Neuronal stem cell (in vitro differentiated cells): Measurements from ENCODE around the gene SLC5A8.

Experiments
- DNase-seq: peaks from one replicate; pipeline ENCODE4 v3.0.0-alpha.2; 2013; ENCODE audit warnings: low spot score
- H2AFZ ChIP-seq: one replicate; pipeline ENCODE4 v1.6.1; 2013; ENCODE audit warnings: mild to moderate bottlenecking, low read length, inconsistent platforms
- H2AK5ac ChIP-seq: 2 replicates; pipeline ENCODE4 v1.6.1; 2013; ENCODE audit warnings: low read depth, mild to moderate bottlenecking, inconsistent platforms, low read length, moderate library complexity, mixed read lengths
- H2BK120ac ChIP-seq: 2 replicates; pipeline ENCODE4 v1.6.1; 2013; ENCODE audit warnings: low read depth, mild to moderate bottlenecking, inconsistent platforms, low read length, moderate library complexity, mixed read lengths
- H2BK12ac ChIP-seq: one replicate; pipeline ENCODE4 v1.6.1; 2013; ENCODE audit warnings: low read length, inconsistent platforms
- H2BK15ac ChIP-seq: 2 replicates; pipeline ENCODE4 v1.6.1; 2013; ENCODE audit warnings: mild to moderate bottlenecking, low read length, inconsistent platforms, mixed read lengths
- H2BK5ac ChIP-seq: one replicate; pipeline ENCODE4 v1.6.1; 2013; ENCODE audit warnings: inconsistent platforms, mild to moderate bottlenecking, low read length, moderate library complexity
- H3K14ac ChIP-seq: one replicate; pipeline ENCODE4 v1.6.1; 2013; ENCODE audit warnings: low read length, inconsistent platforms
- H3K18ac ChIP-seq: 2 replicates; pipeline ENCODE4 v1.6.1; 2013; ENCODE audit warnings: low read length, inconsistent platforms
- H3K23ac ChIP-seq: 2 replicates; pipeline ENCODE4 v1.6.1; 2013; ENCODE audit warnings: low read depth, mild to moderate bottlenecking, mixed read lengths, low read length, inconsistent platforms; ENCODE audit not compliant: poor library complexity
- H3K27ac ChIP-seq: replicated peaks from 3 replicates; pipeline ENCODE4 v1.5.1; 2013; ENCODE audit warnings: low read length, inconsistent platforms
- H3K27me3 ChIP-seq, 3 experiments: 2 replicates each; pipeline ENCODE4 v1.6.1; 2013; ENCODE audit warnings: low read length in 3 of 3, mild to moderate bottlenecking in 2 of 3, inconsistent platforms in 1 of 3, low read depth in 1 of 3, mixed read lengths in 1 of 3, moderate library complexity in 1 of 3; ENCODE audit not compliant: control insufficient read depth in 3 of 3, insufficient read depth in 3 of 3
- H3K36me3 ChIP-seq, 2 donors: replicated peaks in 1 of 2; 2 replicates each; pipeline ENCODE4 v1.6.1; 2013; ENCODE audit warnings: low read length in 2 of 2; ENCODE audit not compliant: control insufficient read depth in 2 of 2, insufficient read depth in 2 of 2
- H3K4ac ChIP-seq: 2 replicates; pipeline ENCODE4 v1.6.1; 2013; ENCODE audit warnings: inconsistent platforms, mild to moderate bottlenecking, low read length, moderate library complexity
- H3K4me1 ChIP-seq, 2 donors: 1 replicate in 1 of 2; 2 replicates in 1 of 2; pipeline ENCODE4 v1.6.1; 2013; ENCODE audit warnings: low read length in 2 of 2, low read depth in 1 of 2; ENCODE audit not compliant: control insufficient read depth in 2 of 2, insufficient read depth in 1 of 2
- H3K4me2 ChIP-seq: one replicate; pipeline ENCODE4 v1.6.1; 2013; ENCODE audit warnings: mild to moderate bottlenecking, low read length, inconsistent platforms; ENCODE audit not compliant: insufficient read depth, poor library complexity, severe bottlenecking
- H3K4me3 ChIP-seq, 2 donors: 2 replicates each; pipeline ENCODE4 v1.5.1; 2013; ENCODE audit warnings: low read length in 2 of 2, mild to moderate bottlenecking in 2 of 2, inconsistent platforms in 1 of 2, moderate library complexity in 1 of 2
- H3K79me1 ChIP-seq: one replicate; pipeline ENCODE4 v1.6.1; 2013; ENCODE audit warnings: low read depth, mild to moderate bottlenecking, inconsistent platforms, low read length, moderate library complexity
- H3K9ac ChIP-seq: one replicate; pipeline ENCODE4 v1.6.1; 2013; ENCODE audit warnings: mild to moderate bottlenecking, low read depth, low read length, inconsistent platforms; ENCODE audit not compliant: poor library complexity
- H3K9me3 ChIP-seq, 2 donors: replicated peaks in 1 of 2; 2 replicates each; pipeline versions ENCODE3 to v1.6.1; 2013; ENCODE audit warnings: low read length in 2 of 2, mild to moderate bottlenecking in 2 of 2, inconsistent platforms in 1 of 2, low read depth in 1 of 2, mixed read lengths in 1 of 2, moderate library complexity in 1 of 2; ENCODE audit not compliant: control insufficient read depth in 2 of 2, insufficient read depth in 1 of 2
- H4K8ac ChIP-seq: one replicate; pipeline ENCODE4 v1.6.1; 2013; ENCODE audit warnings: low read depth, mild to moderate bottlenecking, inconsistent platforms, low read length, moderate library complexity
- H4K91ac ChIP-seq: one replicate; pipeline ENCODE4 v1.6.1; 2013; ENCODE audit warnings: low read length, low read depth, mild to moderate bottlenecking, inconsistent platforms; ENCODE audit not compliant: poor library complexity
- WGBS, 2 donors: extraction: QIAGEN DNeasy Blood & Tissue Kit; methylation state at CpG; one replicate each; pipeline ENCODE4 v1.1.7; 2013; ENCODE audit warnings: missing lambda C conversion rate in 2 of 2, mixed read lengths in 1 of 2; ENCODE audit not compliant: insufficient read length in 2 of 2, insufficient replicate concordance in 1 of 2; ENCODE audit errors: extremely low coverage in 2 of 2; 5-methylcytosine and 5-hydroxymethylcytosine counted together

SLC5A8 gene

DNA sequence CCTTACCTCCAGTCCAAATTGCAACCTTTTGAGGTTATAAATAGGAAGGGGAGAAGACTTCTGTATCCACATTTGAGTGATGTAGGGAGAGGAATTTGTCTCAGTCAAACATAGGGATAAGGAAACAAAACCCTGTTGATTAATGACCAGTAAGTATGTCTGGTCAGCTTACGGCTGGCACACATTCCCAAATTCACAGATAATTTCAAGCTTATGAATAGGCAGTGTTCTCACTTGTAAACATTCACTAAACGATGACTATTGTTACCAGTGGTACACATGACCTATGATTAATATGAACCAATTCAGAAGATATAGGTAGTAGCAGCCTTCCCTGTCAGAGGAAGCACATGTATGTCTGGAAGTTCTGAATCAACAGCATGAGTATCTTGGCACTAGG lies 33.0 kb upstream of the SLC5A8 start:
- Histone ChIP-seq H3K18ac (no peak overlapping the region), H2AFZ (no peak overlapping the region), H3K9me3 (no peaks in the 10 kb centered on the region), H3K23ac (no peak overlapping the region), H3K4me3 (no peak overlapping the region), H2BK120ac (no peak overlapping the region), H3K14ac (no peak overlapping the region), H4K8ac (no peak overlapping the region), H3K27me3 (no peaks in the 10 kb centered on the region), H4K91ac (no peak overlapping the region), H3K79me1 (no peaks in the 10 kb centered on the region), H2BK12ac (no peak overlapping the region), H3K9ac (no peak overlapping the region), H3K4ac (no peak overlapping the region), H2BK15ac (no peak overlapping the region), H3K4me1 (no peaks in the 10 kb centered on the region), H2AK5ac (no peak overlapping the region), H3K36me3 (no peaks in the 10 kb centered on the region), H2BK5ac (no peak overlapping the region), H3K4me2 (no peak overlapping the region), H3K27ac (no peak overlapping the region)
- no peak for DNase-seq
- WGBS, 2 donors, result no CpG with 5 or more reads among the region's 2 CpGs

DNA sequence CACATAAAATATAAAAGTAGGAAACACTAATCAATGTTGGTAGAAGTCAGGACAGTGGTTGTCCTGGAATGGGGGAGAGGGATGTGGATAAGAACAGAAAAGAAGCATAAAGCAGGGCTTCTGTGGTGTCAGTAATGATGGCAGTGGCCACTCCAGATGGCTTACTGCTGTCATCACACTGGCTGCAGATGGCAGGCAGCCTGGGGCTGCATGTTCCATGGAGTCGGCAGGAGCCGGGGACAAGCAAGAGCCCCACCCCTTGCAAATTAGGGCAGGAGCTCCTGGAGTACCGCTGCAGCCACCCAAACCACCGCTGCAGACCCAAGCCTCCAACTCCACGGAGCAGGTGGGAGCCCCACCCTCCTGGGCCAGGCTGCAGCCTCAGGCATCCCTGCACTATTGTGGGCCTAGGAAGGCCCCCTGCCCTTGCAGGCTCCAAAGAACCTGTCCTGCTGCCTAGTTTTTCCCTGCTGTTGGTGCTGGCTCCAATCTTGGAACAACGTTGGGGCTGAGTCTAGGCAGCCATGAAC lies 28.8 kb upstream of the SLC5A8 start:
- no peak overlapping the region for H2BK15ac ChIP-seq
- H3K27me3 ChIP-seq, result no peaks in the 10 kb centered on the region
- no peak overlapping the region for H4K91ac ChIP-seq
- no peak overlapping the region for H2AK5ac ChIP-seq
- no peaks in the 10 kb centered on the region for H3K36me3 ChIP-seq
- H3K9ac ChIP-seq, result no peak overlapping the region
- no peaks in the 10 kb centered on the region for H3K79me1 ChIP-seq
- H3K18ac ChIP-seq, result peak overlapping the region; percentile 32
- H2BK120ac ChIP-seq, result no peak overlapping the region
- no peak overlapping the region for H3K4me2 ChIP-seq
- WGBS, 2 donors, result no CpG with 5 or more reads among the region's 6 CpGs
- H4K8ac ChIP-seq, result no peak overlapping the region
- no peaks in the 10 kb centered on the region for H3K4me1 ChIP-seq
- no peak overlapping the region for H3K4me3 ChIP-seq
- no peak overlapping the region for H3K27ac ChIP-seq
- no peak overlapping the region for H2BK5ac ChIP-seq
- no peak overlapping the region for H3K4ac ChIP-seq
- H3K9me3 ChIP-seq, result no peaks in the 10 kb centered on the region
- DNase-seq, result no peak
- H2AFZ ChIP-seq, result no peak overlapping the region
- H3K23ac ChIP-seq, result no peak overlapping the region
- no peak overlapping the region for H2BK12ac ChIP-seq
- H3K14ac ChIP-seq, result no peak overlapping the region

DNA sequence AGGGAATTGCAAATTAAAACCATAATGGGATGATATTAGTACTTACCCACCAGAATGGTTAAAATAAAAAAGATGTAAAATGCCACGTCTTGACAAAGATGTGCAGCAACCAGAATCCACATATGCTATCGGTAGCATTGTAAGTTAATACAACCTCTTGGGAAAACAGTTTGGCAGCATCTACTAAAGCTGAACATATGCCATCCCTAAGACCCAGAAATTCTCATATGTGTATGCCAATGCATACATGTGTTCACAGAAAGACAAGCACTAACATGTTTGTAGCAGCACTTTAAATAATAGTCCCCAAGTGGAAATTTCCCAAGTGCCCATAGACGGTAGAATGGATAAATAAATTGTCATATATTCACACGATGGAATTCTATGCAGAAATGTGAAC lies 28.3 kb upstream of the SLC5A8 start:
- Histone ChIP-seq H3K9ac (no peak overlapping the region), H3K4ac (no peak overlapping the region), H2BK12ac (no peak overlapping the region), H3K4me3 (no peak overlapping the region), H3K27me3 (no peaks in the 10 kb centered on the region), H2AFZ (no peak overlapping the region), H3K18ac (no peak overlapping the region), H2BK120ac (no peak overlapping the region), H3K4me1 (no peaks in the 10 kb centered on the region), H3K4me2 (no peak overlapping the region), H2BK15ac (no peak overlapping the region), H3K27ac (no peak overlapping the region), H3K23ac (no peak overlapping the region), H3K14ac (no peak overlapping the region), H2AK5ac (no peak overlapping the region), H3K79me1 (no peaks in the 10 kb centered on the region), H4K8ac (no peak overlapping the region), H4K91ac (no peak overlapping the region), H3K9me3 (no peaks in the 10 kb centered on the region), H3K36me3 (no peaks in the 10 kb centered on the region), H2BK5ac (no peak overlapping the region)
- WGBS, 2 donors, result no CpG with 5 or more reads among the region's 4 CpGs
- DNase-seq, result no peak

DNA sequence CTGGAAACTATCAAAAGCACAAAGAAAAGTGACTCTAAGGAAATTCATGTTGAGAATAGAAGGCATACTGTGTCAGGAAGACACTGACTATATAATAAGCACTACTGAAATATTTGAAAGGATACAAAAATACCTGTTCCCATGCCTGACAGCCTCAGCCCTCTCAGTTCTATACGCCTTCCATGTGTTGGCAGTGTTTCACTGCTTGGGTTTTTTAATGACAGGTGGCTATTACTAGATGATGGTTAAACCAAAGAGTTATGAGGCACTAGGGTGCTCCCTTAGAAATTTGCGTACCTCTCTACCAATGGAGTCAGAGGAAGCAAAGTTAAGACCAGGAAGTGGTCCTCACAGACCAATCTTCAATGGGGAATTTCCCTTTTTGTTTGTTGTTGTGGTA lies 25.6 kb upstream of the SLC5A8 start:
- H3K4me1 ChIP-seq, result peaks cover 0 to under 1% of the 10 kb centered on the region in 2 donors
- no peak overlapping the region for H2BK15ac ChIP-seq
- no peaks in the 10 kb centered on the region for H3K36me3 ChIP-seq
- no peaks in the 10 kb centered on the region for H3K9me3 ChIP-seq
- WGBS, 2 donors, result no CpG with 5 or more reads among the region's 2 CpGs
- H3K23ac ChIP-seq, result no peak overlapping the region
- no peak overlapping the region for H4K8ac ChIP-seq
- no peak overlapping the region for H2AFZ ChIP-seq
- no peak overlapping the region for H2BK5ac ChIP-seq
- no peak overlapping the region for H2BK12ac ChIP-seq
- H4K91ac ChIP-seq, result no peak overlapping the region
- no peak overlapping the region for H3K4me2 ChIP-seq
- DNase-seq, result no peak
- H2AK5ac ChIP-seq, result no peak overlapping the region
- no peak overlapping the region for H3K4ac ChIP-seq
- no peak overlapping the region for H2BK120ac ChIP-seq
- no peaks in the 10 kb centered on the region for H3K27me3 ChIP-seq
- H3K9ac ChIP-seq, result no peak overlapping the region
- H3K14ac ChIP-seq, result no peak overlapping the region
- H3K79me1 ChIP-seq, result no peaks in the 10 kb centered on the region
- H3K18ac ChIP-seq, result no peak overlapping the region
- H3K4me3 ChIP-seq, result no peak overlapping the region
- no peak overlapping the region for H3K27ac ChIP-seq
